ENCODE results near the gene INPP5A.
"Not testable (repeated sequence)": the region's sequence is repeated elsewhere in the genome, so short reads cannot be mapped to it uniquely, and the experiment has no call there.

INPP5A gene

DNA sequence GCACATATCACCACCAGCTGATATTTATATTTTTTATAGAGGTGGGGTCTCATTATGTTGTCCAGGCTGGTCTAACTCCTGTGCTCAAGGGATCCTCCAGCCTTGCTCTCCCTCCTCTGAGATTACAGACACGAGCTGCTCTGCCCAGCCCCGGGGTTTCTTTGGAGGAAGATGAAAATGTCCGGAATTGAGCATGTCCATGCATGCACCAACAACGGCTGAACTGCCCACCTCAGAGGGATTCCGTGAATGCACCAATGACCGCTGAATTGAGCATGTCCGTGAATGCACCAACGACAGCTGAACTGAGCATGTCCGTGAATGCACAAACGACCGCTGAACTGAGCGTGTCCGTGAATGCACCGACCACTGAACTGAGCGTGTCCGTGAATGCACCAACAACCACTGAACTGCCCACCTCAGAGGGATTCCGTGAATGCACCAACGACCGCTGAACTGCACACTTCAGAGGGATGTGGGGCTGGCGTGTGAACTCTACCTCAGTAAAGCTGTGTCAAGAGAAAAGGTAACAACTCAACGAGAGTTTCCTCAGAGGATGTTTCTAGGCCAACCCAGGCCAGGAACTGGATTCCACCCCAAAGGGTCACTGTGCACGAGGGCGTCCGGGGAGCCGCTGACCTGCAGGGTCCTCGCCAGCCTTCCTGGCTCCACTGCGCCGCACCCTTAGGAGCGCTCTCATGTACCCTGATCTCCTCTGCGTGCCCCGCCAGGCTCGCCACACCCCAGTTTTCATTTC lies 34.9 kb upstream of the INPP5A start:
- Histone ChIP-seq H3K9me3 (ENCODE audit: severe bottlenecking) (no peaks in the 10 kb centered on the region), H3K36me3 (no peaks in the 10 kb centered on the region), H3K27ac (no peak overlapping the region), H3K27me3 (ENCODE audit: insufficient read depth, low read depth, severe bottlenecking) (no peaks in the 10 kb centered on the region), H3K4me3 (ENCODE audit: low read depth, low read length) (no peak overlapping the region)
- DNase-seq, result no peak
- TF ChIP-seq, protein P1, sequence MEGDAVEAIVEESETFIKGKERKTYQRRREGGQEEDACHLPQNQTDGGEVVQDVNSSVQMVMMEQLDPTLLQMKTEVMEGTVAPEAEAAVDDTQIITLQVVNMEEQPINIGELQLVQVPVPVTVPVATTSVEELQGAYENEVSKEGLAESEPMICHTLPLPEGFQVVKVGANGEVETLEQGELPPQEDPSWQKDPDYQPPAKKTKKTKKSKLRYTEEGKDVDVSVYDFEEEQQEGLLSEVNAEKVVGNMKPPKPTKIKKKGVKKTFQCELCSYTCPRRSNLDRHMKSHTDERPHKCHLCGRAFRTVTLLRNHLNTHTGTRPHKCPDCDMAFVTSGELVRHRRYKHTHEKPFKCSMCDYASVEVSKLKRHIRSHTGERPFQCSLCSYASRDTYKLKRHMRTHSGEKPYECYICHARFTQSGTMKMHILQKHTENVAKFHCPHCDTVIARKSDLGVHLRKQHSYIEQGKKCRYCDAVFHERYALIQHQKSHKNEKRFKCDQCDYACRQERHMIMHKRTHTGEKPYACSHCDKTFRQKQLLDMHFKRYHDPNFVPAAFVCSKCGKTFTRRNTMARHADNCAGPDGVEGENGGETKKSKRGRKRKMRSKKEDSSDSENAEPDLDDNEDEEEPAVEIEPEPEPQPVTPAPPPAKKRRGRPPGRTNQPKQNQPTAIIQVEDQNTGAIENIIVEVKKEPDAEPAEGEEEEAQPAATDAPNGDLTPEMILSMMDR (IDR thresholded peaks at IDR 0.05; ENCODE audit: low read depth, low read length), result no peak

DNA sequence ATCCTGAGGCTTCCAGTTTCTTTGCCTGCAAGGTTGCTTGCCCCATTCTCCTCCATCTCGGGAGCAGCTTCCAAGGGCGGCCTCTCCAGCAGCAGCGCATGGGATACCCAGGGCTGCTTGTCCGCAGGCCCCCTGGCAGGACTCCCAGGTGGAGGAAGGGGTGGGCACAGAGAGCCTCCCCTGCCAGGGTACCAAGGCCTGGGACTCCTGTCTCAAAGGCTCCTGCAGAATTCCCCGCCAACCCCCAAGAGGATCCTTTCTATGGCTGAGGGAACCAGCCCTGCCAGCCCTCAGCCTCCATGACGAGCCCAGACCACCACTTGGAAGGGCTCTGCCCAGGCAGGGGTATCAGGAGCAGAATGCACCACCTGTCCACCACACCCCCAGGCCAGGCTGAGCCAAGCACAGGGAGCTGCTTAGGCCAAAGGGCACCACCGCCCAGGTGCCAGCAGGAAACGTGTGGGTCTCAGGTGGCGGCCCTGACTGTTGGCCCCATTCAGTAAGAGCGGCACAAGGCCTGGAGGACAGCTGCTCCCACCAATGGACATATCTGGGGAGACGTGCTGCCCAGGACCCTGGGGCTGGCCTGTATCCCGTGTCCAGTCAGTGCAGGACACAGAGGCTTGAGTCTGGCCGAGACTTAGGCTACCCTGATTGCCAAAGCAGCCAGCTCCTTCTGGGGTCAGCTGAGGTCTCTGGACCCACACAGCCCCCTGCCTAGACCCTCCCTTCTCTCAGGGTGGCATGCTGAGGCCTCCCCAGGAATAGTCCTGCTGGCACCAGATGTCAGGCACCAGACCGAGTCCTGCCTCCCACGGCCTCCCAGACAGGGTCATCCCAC lies 33.8 kb upstream of the INPP5A start:
- H3K36me3 ChIP-seq, result no peaks in the 10 kb centered on the region
- H3K9me3 ChIP-seq (ENCODE audit: severe bottlenecking), result no peaks in the 10 kb centered on the region
- TF ChIP-seq, protein P1 (IDR thresholded peaks at IDR 0.05; ENCODE audit: low read depth, low read length), result no peak
- H3K27me3 ChIP-seq (ENCODE audit: insufficient read depth, low read depth, severe bottlenecking), result no peaks in the 10 kb centered on the region
- no peak overlapping the region for H3K27ac ChIP-seq
- no peak for DNase-seq
- H3K4me3 ChIP-seq (ENCODE audit: low read depth, low read length), result no peak overlapping the region

DNA sequence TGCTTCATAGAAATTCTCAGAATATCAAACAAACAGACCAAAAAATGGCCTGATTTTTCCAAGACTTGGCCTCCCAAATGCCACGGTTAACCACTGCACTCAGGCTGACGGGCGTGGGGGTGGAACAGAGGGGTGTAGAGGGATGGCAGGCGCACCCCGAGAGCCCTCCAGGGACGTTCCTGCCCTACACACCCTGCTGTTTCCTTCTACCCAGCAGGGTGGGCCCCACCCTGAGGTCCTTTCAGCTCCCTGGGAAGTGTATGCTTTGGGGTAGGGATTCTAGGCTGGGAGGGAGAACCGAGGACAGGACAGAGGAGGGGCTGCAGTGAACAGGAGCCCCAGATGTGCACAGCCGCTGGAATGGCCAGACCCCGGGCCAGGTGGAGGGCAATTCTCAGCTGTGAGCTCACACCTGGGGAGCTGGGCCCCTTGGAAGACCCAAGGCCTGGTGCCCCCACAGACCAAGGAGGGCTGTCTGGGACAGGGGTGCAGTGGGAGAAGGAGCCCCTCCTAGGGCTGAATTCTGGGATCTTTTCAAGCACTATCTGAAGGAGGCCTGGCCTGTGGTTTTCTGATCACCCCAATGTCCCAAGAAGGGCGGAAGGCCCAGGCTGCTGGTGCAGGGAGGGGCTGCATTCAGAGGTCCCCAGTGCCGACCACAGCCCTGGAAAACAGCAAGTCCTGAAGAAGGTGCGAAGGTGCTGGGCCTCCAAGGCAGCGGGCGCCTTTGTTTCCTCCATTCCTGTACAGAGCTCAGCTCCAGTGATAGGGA lies 32.9 kb upstream of the INPP5A start:
- TF ChIP-seq, protein P1 (IDR thresholded peaks at IDR 0.05; ENCODE audit: low read depth, low read length), result no peak
- Histone ChIP-seq H3K4me3 (ENCODE audit: low read depth, low read length) (no peak overlapping the region), H3K36me3 (no peaks in the 10 kb centered on the region), H3K27ac (no peak overlapping the region), H3K27me3 (ENCODE audit: insufficient read depth, low read depth, severe bottlenecking) (no peaks in the 10 kb centered on the region), H3K9me3 (ENCODE audit: severe bottlenecking) (no peaks in the 10 kb centered on the region)
- no peak for DNase-seq

DNA sequence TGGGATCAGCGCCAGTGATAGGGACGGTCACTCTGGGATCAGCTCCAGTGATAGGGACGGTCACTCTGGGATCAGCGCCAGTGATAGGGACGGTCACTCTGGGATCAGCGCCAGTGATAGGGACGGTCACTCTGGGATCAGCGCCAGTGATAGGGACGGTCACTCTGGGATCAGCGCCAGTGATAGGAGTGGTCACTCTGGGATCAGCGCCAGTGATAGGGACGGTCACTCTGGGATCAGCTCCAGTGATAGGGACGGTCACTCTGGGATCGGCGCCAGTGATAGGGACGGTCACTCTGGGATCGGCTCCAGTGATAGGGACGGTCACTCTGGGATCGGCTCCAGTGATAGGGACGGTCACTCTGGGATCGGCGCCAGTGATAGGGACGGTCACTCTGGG lies 32.0 kb upstream of the INPP5A start:
- not testable (repeated sequence) for H3K27ac ChIP-seq; DNase-seq; H3K4me3 ChIP-seq (ENCODE audit: low read depth, low read length); H3K9me3 ChIP-seq (ENCODE audit: severe bottlenecking); H3K36me3 ChIP-seq; H3K27me3 ChIP-seq (ENCODE audit: insufficient read depth, low read depth, severe bottlenecking)

DNA sequence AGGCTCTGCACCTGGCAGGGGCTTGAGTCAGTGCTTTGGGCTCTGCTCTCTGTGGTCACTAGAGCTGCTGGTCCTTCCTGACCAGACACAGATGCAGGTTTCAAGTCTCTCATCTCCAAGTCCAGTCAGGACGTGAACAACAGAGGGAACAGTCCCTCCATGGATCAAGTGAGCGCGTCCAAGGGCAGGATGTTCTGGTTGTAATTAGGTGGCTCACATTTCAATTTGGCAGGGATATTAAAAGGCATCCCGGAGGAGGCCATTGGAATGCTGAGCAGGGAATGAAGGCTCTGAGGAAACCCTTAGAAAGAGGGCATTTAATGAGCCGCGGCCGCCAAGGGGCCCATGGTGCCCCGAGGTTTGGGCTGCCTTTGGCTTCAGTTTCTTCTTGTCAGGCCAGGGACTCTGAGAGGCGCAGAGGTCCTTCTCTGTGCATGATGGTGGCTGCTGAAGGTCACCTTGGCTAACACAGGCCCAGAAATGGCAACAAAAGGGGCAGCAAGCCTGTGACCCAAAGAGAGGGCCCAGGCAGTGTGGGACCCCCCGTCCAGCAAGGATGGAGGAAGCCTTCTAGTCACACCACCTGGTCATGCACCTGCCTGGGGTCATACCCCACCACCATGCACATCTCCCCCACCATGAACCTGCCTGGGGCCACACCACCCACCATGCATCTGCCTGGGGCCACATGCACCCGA lies 30.7 kb upstream of the INPP5A start:
- no peaks in the 10 kb centered on the region for H3K27me3 ChIP-seq (ENCODE audit: insufficient read depth, low read depth, severe bottlenecking)
- DNase-seq, result no peak
- TF ChIP-seq, protein P1 (IDR thresholded peaks at IDR 0.05; ENCODE audit: low read depth, low read length), result no peak
- H3K4me3 ChIP-seq (ENCODE audit: low read depth, low read length), result no peak overlapping the region
- no peaks in the 10 kb centered on the region for H3K36me3 ChIP-seq
- no peaks in the 10 kb centered on the region for H3K9me3 ChIP-seq (ENCODE audit: severe bottlenecking)
- no peak overlapping the region for H3K27ac ChIP-seq

Measured in WERI-Rb-1 (cell line).